HG02610 (cell line): ENCODE data around the gene UQCRC2.
"Not testable (repeated sequence)": the region's sequence is repeated elsewhere in the genome, so short reads cannot be mapped to it uniquely, and the experiment has no call there.

Experiments used
- ATAC-seq: cut with Tn5 transposase; IDR thresholded peaks from one replicate; pipeline ENCODE4 v1.9.1; 2021; ENCODE audit warnings: mild to moderate bottlenecking, moderate library complexity; ENCODE audit not compliant: unreplicated experiment

UQCRC2 gene

DNA sequence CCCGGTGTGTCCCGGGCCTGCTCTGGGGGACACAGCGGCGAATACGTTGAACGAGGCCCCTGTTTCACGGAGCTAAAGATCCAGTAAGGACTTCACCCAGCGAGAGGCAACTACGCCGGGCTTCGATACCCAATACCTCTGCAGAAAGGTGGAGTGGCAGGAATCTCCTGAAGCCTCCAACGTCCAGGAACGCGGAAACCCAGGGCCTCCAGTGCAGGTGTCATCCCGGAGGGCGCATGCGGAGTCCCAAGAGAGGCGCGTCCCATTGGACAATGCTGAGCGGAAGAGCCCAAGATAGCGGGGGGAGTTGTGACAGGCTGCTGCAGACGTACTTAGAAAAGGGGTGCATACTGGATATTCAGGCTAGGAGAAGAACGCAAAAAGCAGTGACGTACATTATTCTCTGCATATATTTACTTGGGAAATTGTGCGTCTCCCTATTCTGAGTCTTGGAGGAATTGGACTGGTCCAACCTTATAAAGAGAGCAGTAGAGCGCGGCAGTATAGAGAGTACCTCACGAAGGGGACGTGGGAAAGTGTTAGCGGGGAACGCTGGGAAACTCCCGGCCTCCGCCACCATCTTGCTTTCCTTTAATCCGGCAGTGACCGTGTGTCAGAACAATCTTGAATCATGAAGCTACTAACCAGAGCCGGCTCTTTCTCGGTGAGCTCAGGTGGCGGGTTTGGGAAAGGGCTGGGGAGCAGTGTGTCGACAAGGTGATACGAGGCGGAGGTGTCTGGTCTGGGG is at the start of gene UQCRC2:
TSS of gene UQCRC2 (plus strand) at position 569 of the 748 bp plus-strand sequence. CDS start at position 632, 63 bp downstream.
- peak; percentile 83 for ATAC-seq

DNA sequence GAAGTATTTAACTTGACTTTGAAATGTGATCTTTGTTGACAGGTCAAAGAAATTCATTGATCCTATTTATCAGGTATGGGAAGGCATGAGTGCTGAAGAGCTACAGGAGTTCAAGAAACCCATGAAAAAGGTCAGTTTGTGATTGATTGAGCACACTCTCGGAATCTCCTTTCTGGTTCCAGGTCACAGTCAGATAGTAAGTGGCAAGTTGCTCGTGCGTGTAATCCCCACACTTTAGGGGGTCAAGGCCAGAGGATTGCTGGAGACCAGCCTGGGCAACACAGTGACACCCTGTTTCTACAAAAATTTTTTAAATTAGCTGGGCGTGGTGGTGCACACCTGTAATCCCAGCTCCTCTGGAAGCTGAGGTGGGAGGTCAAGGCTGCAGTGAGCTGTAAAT is 20.5 kb upstream of the UQCRC2 start:
- ATAC-seq: not testable (repeated sequence)

- not testable (repeated sequence) for ATAC-seq
These were observed 19.8 kb upstream of the UQCRC2 start for GRCh38 chr16:21933316-21933715.

DNA sequence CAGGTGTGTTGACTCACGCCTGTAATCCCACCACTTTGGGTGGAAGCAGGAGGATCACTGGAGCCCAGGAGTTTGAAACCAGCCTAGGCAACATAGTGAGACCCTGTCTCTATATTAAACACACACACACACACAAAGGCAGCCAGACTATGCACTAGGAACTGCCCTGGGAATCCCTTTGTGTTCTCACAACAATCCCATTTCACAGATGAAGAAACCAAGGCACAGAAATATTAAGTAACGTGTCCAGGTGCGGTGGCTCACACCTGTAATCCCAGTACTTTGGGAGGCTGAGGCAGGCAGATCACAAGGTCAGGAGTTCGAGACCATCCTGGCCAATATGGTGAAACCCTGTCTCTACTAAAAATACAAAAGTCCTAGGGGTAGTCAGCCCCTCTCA is 19.4 kb upstream of the UQCRC2 start:
- not testable (repeated sequence) for ATAC-seq

DNA sequence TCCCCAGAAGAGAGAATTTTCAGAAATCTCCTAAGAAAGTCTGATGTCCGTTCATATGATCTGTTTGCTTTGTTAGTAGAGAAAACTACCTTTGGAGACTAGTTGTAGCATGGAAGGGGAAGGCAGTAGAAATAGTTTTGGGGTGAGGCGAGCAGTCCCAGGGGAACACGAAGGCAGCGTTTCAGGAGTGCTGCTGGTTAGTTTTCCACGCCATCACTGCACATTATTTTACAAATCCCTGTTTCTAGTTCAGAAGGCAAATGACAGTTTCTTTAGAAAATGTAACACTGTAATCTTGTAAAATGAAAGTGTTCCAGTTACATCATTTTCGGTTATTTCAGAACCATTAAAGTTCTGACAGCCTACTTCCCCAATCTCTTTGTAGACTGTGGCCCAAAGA is 16.9 kb upstream of the UQCRC2 start:
- not testable (repeated sequence) for ATAC-seq

DNA sequence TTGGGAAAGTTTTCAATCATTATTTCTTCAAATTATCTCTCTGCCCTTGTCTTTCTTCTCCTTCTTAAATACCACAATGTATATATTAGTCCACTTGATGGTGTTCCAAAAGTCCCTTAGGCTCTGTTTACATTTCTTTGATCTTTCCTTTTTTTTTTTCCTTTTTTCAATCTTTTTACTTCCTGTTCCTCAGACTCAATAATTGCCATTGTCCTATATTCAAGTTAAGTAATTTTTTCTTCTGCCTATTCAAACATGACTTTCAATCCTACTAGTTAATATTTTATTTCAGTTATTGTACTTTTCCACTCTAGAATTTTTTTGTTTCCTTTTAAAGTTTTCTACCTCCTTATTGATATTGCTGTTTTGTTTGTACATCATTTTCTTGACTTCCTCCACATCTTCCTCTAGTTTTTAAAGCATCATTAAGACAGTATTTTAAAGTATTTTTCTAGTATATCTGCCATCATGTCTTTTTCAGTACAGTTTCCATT is 15.8 kb upstream of the UQCRC2 start:
- no peak for ATAC-seq

GRCh38 chr16:21940570-21940969 is 12.6 kb upstream of the UQCRC2 start:
- ATAC-seq: no peak

DNA sequence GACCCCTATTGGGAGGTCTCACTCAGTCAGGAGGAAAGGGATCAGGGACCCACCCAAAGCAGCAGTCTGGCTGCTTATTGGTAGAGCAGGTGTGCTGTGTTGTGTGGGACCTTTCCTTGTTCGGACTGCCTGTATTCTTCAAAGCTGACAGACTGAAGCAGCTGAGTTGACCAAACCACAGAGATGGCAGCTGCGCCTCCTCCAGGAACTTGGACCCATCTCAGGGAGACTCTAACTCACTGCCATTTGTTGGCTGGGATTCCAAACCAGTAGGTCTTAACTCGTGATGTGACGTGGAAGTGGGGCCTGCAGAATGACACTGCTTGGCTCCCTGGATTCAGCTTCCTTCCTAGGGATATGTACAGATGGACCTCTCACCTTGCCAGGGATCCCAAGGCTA is 9.6 kb upstream of the UQCRC2 start:
- ATAC-seq: no peak

- no peak for ATAC-seq
These were observed 6.1 kb upstream of the UQCRC2 start for GRCh38 chr16:21946889-21947635.

- ATAC-seq: no peak
These were observed 3.4 kb upstream of the UQCRC2 start for GRCh38 chr16:21949713-21950260.

DNA sequence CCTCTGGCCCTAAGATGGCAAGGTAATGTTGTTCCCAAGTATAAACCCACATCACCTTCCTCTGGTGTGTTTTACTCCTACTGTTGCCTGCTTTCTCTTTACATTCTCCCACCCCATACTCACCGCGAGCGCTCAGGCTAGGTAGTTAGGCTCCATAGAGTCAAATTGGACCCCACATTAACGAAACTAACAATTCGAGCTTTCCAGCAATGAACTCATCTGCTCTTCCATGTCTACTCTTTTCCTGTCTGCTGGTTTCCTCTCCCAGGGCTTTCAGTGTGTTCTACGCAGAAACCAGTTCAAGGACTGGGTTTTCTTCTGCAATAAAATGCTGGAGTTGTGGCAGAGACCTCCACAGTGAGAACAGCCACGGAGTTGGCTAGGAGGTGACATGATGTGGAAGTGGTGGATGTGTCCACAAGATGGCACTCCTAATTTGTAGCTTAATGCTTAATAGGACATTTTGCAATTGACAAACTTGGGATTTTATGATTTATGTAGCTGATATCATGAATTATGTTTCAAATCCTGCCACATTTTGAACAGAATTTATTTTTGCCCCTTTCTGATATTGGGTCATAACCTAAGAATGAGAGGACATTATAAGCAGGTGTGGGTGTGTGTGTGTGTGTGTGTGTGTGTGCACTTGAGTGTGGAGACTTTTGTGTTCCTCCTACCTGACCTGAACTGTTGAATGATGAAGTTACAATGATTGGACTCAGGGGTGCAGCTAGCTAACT is 2.2 kb upstream of the UQCRC2 start:
- ATAC-seq: no peak

DNA sequence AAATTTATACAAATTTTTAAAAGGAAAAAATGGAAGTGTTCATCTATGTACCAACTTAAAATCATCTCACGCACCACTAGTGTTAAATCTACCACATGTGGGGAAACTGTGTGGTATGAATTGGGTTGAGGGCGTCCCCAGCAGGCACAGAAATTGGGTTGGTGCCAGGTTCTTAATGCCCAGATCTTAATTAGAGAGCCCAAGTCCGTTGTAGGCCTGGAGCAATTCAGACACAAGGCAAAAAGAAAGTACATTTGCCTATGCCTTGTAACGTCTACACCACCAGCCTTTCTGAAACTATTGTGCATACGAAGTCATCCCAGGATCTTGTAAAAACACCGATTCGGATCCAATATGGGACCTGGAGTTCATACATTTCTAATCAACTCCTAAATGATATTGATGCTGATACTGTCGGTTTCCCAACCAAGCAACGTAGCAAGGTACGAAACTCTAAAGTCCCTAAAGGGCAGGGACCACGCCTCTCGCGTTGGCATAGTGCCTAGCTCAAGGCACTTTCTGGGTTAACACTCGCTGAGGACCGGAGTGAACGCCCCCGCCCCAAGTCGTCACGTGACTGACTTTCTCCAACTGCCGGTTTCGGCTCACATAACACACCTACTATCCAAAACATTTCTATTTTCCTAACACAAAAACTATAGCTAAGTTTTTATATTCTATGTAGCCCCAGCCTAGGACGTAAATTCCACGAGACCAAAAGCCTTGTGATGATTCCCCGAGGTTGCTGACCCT is 945 bp upstream of the UQCRC2 start:
- no peak for ATAC-seq

DNA sequence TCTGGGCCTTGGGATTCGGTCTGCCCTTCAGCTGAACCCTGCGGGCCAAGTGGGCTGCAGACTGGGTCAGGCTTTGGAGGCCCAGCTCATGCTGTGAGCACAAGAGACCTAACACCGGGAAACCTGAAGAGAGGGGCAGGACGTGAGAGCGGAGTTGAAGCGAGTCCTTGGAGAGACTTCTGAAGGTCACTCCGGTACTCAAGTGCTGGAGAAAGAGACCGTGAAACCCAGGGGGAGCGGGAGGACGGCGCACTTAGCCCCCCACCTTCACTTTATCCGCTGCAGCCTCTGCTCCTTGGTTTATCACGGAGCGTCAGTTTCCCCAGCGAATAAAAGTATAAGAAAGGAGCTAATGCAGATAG is 361 bp downstream of the UQCRC2 start:
- ATAC-seq: peak; percentile 23

DNA sequence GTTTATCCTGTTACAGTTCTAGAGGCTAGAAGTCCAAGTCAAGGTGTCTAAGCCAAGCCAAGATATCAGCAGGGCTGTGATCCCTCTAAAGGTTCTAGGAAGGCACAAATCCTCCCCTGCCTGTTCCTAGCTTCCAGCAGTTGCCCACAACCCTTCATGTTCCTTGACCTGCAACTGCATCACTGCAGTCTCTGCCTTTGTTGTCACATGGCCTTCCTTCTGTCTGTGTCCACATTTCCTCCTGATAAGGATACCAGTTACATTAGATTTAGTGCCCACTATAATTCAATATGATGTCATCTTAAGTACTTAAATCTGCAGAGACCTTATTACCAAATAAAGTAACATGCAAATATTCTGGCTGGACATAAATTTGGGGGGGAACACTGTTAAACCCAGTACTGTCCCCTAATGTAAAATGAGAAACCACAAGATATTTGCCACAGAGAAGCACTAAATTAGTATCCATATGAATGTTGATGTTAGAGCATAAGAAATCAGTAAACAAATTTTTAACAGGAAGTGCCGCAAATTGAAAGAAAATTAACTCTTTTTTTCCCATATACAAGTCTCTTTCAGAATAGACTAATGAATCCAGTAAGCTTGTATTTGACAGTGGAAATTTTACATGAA is 4.7 kb downstream of the UQCRC2 start:
- no peak for ATAC-seq

- ATAC-seq: no peak
These were observed 5.9 kb downstream of the UQCRC2 start for GRCh38 chr16:21959050-21959449.

- no peak for ATAC-seq
These were observed 9.3 kb downstream of the UQCRC2 start for GRCh38 chr16:21962475-21962874.

DNA sequence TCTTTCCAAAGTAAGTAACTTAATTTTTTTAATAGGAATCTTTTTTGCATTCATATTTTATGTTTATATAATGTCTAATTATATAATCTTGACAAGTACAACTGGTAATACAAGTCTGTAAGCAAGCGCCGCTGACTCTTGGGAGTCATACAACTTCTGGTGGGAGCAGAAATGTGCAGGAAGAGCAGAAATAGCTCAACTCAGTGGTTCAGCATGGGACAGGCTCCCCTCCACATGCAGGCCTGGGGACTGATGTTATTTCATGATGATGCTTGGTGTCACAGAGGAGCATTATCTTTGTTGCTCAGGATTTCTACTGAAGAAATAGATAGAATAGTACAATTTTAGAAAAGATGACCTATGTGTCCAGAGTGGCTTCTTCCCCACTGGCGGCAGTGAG is 10.7 kb downstream of the UQCRC2 start:
- ATAC-seq: no peak

GRCh38 chr16:21964353-21964752 is 11.2 kb downstream of the UQCRC2 start:
- ATAC-seq: no peak

DNA sequence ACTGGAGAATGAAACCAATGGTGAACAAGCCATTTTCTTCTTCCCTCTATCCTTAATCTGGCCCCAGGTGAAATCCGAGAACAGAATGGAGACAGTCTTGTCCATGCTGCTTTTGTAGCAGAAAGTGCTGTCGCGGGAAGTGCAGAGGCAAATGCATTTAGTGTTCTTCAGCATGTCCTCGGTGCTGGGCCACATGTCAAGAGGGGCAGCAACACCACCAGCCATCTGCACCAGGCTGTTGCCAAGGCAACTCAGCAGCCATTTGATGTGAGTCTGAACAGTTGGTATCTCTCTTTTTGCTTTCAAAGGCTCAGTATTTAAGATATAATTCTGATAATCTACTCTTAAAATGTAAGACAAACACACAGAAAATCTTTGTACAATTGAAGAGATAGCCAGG is 18.7 kb downstream of the UQCRC2 start:
- no peak for ATAC-seq

DNA sequence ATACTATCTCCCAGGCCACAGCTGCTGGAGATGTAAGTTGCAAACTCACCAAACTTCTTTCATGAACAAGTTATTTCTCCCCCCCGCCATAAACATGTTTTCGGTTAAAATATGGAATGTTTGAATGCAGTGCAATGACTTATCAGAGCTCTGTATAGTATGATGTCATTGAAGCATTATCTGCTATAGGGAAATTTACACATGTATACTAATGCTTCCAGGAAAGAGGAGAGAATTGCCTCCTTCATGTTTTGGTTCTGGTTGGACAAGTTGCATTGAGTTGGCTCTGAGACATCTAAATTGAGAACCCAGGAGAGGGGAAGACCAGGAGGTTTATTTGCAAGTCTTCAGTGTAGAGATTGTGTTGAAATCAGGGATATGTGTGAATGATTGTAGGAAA is 20.8 kb downstream of the UQCRC2 start:
- no peak for ATAC-seq
